ENCODE results near the gene IGDCC3. TPM values are rescaled to one million over a fixed set of nuclear protein-coding genes. Genes with fewer than 3 reads are reported as not detected.

IGDCC3 gene
- total and polyA plus RNA-seq, 2 donors (not counting 3 experiments of a cell fraction or from before 2014, with no cell fraction given), result 0.03 TPM; not detected in 1

GRCh38 chr15:65423976-65424679, 46.3 kb upstream of the IGDCC3 start:
- Histone ChIP-seq H3K27me3 (ENCODE audit: control insufficient read depth in 2 of 2, insufficient read depth in 2 of 2, low read length in 2 of 2) (peaks cover 34% of the 10 kb centered on the region in 2 experiments), H3K4me2 (ENCODE audit: insufficient read depth, low read length) (no peak overlapping the region), H4K20me1 (replicated peaks; ENCODE audit: control insufficient read depth, extremely low read depth, insufficient read depth, low read length) (no peaks in the 10 kb centered on the region), H3K36me3 (ENCODE audit: control insufficient read depth in 2 of 2, extremely low read depth in 1 of 2, insufficient read depth in 2 of 2, low read length in 2 of 2) (no peaks in the 10 kb centered on the region), H3K27ac (ENCODE audit: insufficient read depth, low read depth, low read length) (no peak overlapping the region), H3K9me1 (replicated peaks; ENCODE audit: control insufficient read depth, extremely low read depth, insufficient read depth, low read length) (no peaks in the 10 kb centered on the region), H3K9ac (replicated peaks; ENCODE audit: extremely low read depth, insufficient read depth, low read length) (no peak overlapping the region), H3K4me3 (replicated peaks in 1 of 3; ENCODE audit: insufficient read depth in 1 of 3, low read depth in 1 of 3, low read length in 3 of 3) (no peak overlapping the region), H3K9me3 (replicated peaks; ENCODE audit: control insufficient read depth, insufficient read depth, low read length) (no peaks in the 10 kb centered on the region), H3K79me2 (ENCODE audit: control insufficient read depth, insufficient read depth, low read length) (no peaks in the 10 kb centered on the region), H2AFZ (ENCODE audit: low read depth, low read length) (no peak overlapping the region), H3K4me1 (ENCODE audit: control insufficient read depth, extremely low read depth, insufficient read depth, low read length) (peaks cover 9% of the 10 kb centered on the region)
- ChIA-PET CTCF (no interaction called here), POLR2A (no interaction called here)
- FAIRE-seq, result peak; percentile 24
- no TSS peak for BruUV-seq (replicated peaks)
- intact Hi-C loops (cut with micrococcal nuclease) (no loop called here), dilution Hi-C loops (cut with MboI; ENCODE audit: extremely low pct_ligation_motif_present, low sequenced_read_pairs) (no loop called here)
- DNase-seq (ENCODE audit: low read depth, low spot score), result no peak
- TF ChIP-seq JUN (IDR thresholded peaks at IDR 0.05; ENCODE audit: borderline replicate concordance, insufficient read depth, insufficient read length, low read depth) (no peak), MYC (IDR thresholded peaks at IDR 0.05; ENCODE audit: low read depth, low read length) (no peak), GATA2 (IDR thresholded peaks at IDR 0.05; ENCODE audit: insufficient read depth, insufficient read length, low read depth, low read length) (no peak), POLR2A (IDR thresholded peaks at IDR 0.05; ENCODE audit: low read depth, low read length) (no peak), FOS (IDR thresholded peaks at IDR 0.05; ENCODE audit: borderline replicate concordance, insufficient read depth, low read length) (no peak), POLR2AphosphoS5 (IDR thresholded peaks at IDR 0.05; ENCODE audit: insufficient read depth, low read depth, low read length) (no peak), EZH2 (IDR thresholded peaks at IDR 0.05; ENCODE audit: borderline replicate concordance, low read depth, low read length, severe bottlenecking) (no peak), MAX (IDR thresholded peaks at IDR 0.05; ENCODE audit: insufficient read depth, insufficient read length) (no peak)
- TF ChIP-seq, protein P1, sequence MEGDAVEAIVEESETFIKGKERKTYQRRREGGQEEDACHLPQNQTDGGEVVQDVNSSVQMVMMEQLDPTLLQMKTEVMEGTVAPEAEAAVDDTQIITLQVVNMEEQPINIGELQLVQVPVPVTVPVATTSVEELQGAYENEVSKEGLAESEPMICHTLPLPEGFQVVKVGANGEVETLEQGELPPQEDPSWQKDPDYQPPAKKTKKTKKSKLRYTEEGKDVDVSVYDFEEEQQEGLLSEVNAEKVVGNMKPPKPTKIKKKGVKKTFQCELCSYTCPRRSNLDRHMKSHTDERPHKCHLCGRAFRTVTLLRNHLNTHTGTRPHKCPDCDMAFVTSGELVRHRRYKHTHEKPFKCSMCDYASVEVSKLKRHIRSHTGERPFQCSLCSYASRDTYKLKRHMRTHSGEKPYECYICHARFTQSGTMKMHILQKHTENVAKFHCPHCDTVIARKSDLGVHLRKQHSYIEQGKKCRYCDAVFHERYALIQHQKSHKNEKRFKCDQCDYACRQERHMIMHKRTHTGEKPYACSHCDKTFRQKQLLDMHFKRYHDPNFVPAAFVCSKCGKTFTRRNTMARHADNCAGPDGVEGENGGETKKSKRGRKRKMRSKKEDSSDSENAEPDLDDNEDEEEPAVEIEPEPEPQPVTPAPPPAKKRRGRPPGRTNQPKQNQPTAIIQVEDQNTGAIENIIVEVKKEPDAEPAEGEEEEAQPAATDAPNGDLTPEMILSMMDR (IDR thresholded peaks at IDR 0.05; ENCODE audit: extremely low read depth in 1 of 2, insufficient read depth in 1 of 2, low read depth in 1 of 2, low read length in 2 of 2), result no peak
